Measurements from ENCODE around the gene ALOX5. TPM values are rescaled to one million over a fixed set of nuclear protein-coding genes. Genes with fewer than 3 reads are reported as not detected.
"Not testable (repeated sequence)": the region's sequence is repeated elsewhere in the genome, so short reads cannot be mapped to it uniquely, and the experiment has no call there.

Gene ALOX5
- total and polyA plus RNA-seq, 4 donors = 2.9 to 16.9 (median 8.4) TPM

- Histone ChIP-seq H3K9ac (ENCODE audit: low read depth in 1 of 2, low read length in 2 of 2) (no peak overlapping the region), H3K27ac (ENCODE audit: low read depth in 1 of 2, low read length in 2 of 2) (no peak overlapping the region), H3K4me3 (ENCODE audit: low read depth in 1 of 3, low read length in 3 of 3) (no peak overlapping the region), H3K36me3 (ENCODE audit: control insufficient read depth in 4 of 4, insufficient read depth in 3 of 4, low read depth in 1 of 4, low read length in 3 of 4) (no peaks in the 10 kb centered on the region), H3K9me3 (ENCODE audit: control insufficient read depth in 4 of 4, low read length in 3 of 4) (no peaks in the 10 kb centered on the region), H3K27me3 (ENCODE audit: control insufficient read depth in 4 of 4, insufficient read depth in 4 of 4, low read length in 3 of 4) (no peaks in the 10 kb centered on the region), H3K4me1 (ENCODE audit: control insufficient read depth in 4 of 4, insufficient read depth in 4 of 4, low read length in 3 of 4) (no peaks in the 10 kb centered on the region)
- no peak for TF ChIP-seq FOXA2 (IDR thresholded peaks at IDR 0.05)
- TF ChIP-seq RAD21 (IDR thresholded peaks at IDR 0.05) = no peak
- no peak for TF ChIP-seq EGR1 (IDR thresholded peaks at IDR 0.05; ENCODE audit: low read depth in 2 of 2)
- no peak for DNase-seq (ENCODE audit: low spot score)
- WGBS = 53% methylated on average over 5 of the region's 5 CpGs
Measured at GRCh38 chr10:45408421-45409319, 34.7 kb downstream of the ALOX5 start.

- H3K27me3 ChIP-seq (ENCODE audit: control insufficient read depth in 4 of 4, insufficient read depth in 4 of 4, low read length in 3 of 4); H3K9ac ChIP-seq (ENCODE audit: low read depth in 1 of 2, low read length in 2 of 2); H3K36me3 ChIP-seq (ENCODE audit: control insufficient read depth in 4 of 4, insufficient read depth in 3 of 4, low read depth in 1 of 4, low read length in 3 of 4); DNase-seq (ENCODE audit: low spot score); H3K9me3 ChIP-seq (ENCODE audit: control insufficient read depth in 4 of 4, low read length in 3 of 4); H3K4me1 ChIP-seq (ENCODE audit: control insufficient read depth in 4 of 4, insufficient read depth in 4 of 4, low read length in 3 of 4); H3K4me3 ChIP-seq (ENCODE audit: low read depth in 1 of 3, low read length in 3 of 3); H3K27ac ChIP-seq (ENCODE audit: low read depth in 1 of 2, low read length in 2 of 2): not testable (repeated sequence)
Measured at GRCh38 chr10:45409347-45409746, 35.3 kb downstream of the ALOX5 start.

- Histone ChIP-seq H3K9me3 (ENCODE audit: control insufficient read depth in 4 of 4, low read length in 3 of 4) (no peaks in the 10 kb centered on the region), H3K36me3 (ENCODE audit: control insufficient read depth in 4 of 4, insufficient read depth in 3 of 4, low read depth in 1 of 4, low read length in 3 of 4) (no peaks in the 10 kb centered on the region), H3K4me1 (ENCODE audit: control insufficient read depth in 4 of 4, insufficient read depth in 4 of 4, low read length in 3 of 4) (no peaks in the 10 kb centered on the region), H3K9ac (ENCODE audit: low read depth in 1 of 2, low read length in 2 of 2) (no peak overlapping the region), H3K4me3 (ENCODE audit: low read depth in 1 of 3, low read length in 3 of 3) (no peak overlapping the region), H3K27ac (ENCODE audit: low read depth in 1 of 2, low read length in 2 of 2) (no peak overlapping the region), H3K27me3 (ENCODE audit: control insufficient read depth in 4 of 4, insufficient read depth in 4 of 4, low read length in 3 of 4) (no peaks in the 10 kb centered on the region)
- DNase-seq (ENCODE audit: low spot score) = no peak
- TF ChIP-seq CTCF (IDR thresholded peaks at IDR 0.05; ENCODE audit: low read depth, low read length, missing input control) (no peak), ZBTB33 (IDR thresholded peaks at IDR 0.05) (no peak), ATF3 (IDR thresholded peaks at IDR 0.05) (no peak), EGR1 (IDR thresholded peaks at IDR 0.05; ENCODE audit: low read depth in 2 of 2) (no peak), TAF1 (conservative IDR thresholded peaks at IDR 0.05) (no peak), JUND (IDR thresholded peaks at IDR 0.05) (no peak), YY1 (IDR thresholded peaks at IDR 0.05) (no peak), SP1 (IDR thresholded peaks at IDR 0.05) (no peak), HNF4A (conservative IDR thresholded peaks at IDR 0.05) (no peak)
- 74% methylated on average over 1 of the region's 1 CpG for WGBS
Measured at GRCh38 chr10:45409782-45410181, 35.8 kb downstream of the ALOX5 start.
